Loucy (cell line): Measurements from ENCODE around the gene BCAS1.

Experiments used
- H2AFZ ChIP-seq: fragments of 200-600 bp; sonication (generic); 2 replicates; pipeline ENCODE4 v1.6.0; 2016; ENCODE audit warnings: antibody characterized with exemption, mild to moderate bottlenecking, low read length, moderate library complexity
- H3F3A ChIP-seq: fragments of 200-600 bp; 2 replicates; pipeline ENCODE4 v1.6.0; 2016; ENCODE audit warnings: antibody characterized with exemption, low read depth, mild to moderate bottlenecking
- H3K27me3 ChIP-seq: fragments of 200-600 bp; sonication (generic); 2 replicates; pipeline ENCODE4 v1.6.1; 2014; ENCODE audit warnings: low read length, mild to moderate bottlenecking; ENCODE audit not compliant: insufficient read depth, poor library complexity, severe bottlenecking
- H3K36me3 ChIP-seq: fragments of 200-600 bp; sonication (generic); 2 replicates; pipeline ENCODE4 v1.6.1; 2016; ENCODE audit warnings: low read length; ENCODE audit not compliant: insufficient read depth
- H3K4me1 ChIP-seq: fragments of 200-600 bp; sonication (generic); 2 replicates; pipeline ENCODE4 v1.5.1; 2014; ENCODE audit warnings: low read length, mild to moderate bottlenecking; ENCODE audit not compliant: insufficient read depth, poor library complexity, severe bottlenecking
- H3K4me2 ChIP-seq: fragments of 200-600 bp; sonication (generic); 2 replicates; pipeline ENCODE4 v1.6.0; 2014; ENCODE audit warnings: antibody characterized with exemption, low read length, low read depth, mild to moderate bottlenecking; ENCODE audit not compliant: poor library complexity, severe bottlenecking
- H3K4me3 ChIP-seq: fragments of 200-600 bp; sonication (generic); 2 replicates; pipeline ENCODE4 v1.5.1; 2014; ENCODE audit warnings: low read length, mild to moderate bottlenecking, mixed read lengths; ENCODE audit not compliant: poor library complexity, severe bottlenecking
- H3K79me2 ChIP-seq: fragments of 200-600 bp; sonication (generic); 2 replicates; pipeline ENCODE4 v1.6.1; 2014; ENCODE audit warnings: low read length; ENCODE audit not compliant: insufficient read depth
- H3K9ac ChIP-seq: fragments of 200-600 bp; sonication (generic); 2 replicates; pipeline ENCODE4 v1.6.0; 2014; ENCODE audit warnings: mild to moderate bottlenecking, low read depth, low read length, moderate library complexity; ENCODE audit not compliant: poor library complexity, severe bottlenecking
- H3K9me2 ChIP-seq: fragments of 200-600 bp; sonication (generic); replicated peaks from 2 replicates; pipeline ENCODE4 v1.6.1; 2016; ENCODE audit warnings: low read depth, low read length, mixed read lengths
- H3K9me3 ChIP-seq: fragments of 200-600 bp; sonication (generic); 2 replicates; pipeline ENCODE4 v1.6.1; 2014; ENCODE audit warnings: mild to moderate bottlenecking, antibody characterized with exemption, low read length, low read depth; ENCODE audit not compliant: insufficient read depth
- H4K20me1 ChIP-seq: fragments of 200-600 bp; sonication (generic); 2 replicates; pipeline ENCODE4 v1.6.0; 2014; ENCODE audit warnings: antibody characterized with exemption, low read length, mild to moderate bottlenecking; ENCODE audit not compliant: insufficient read depth, poor library complexity, severe bottlenecking
- EZH2phosphoT487 ChIP-seq: fragments of 200-600 bp; IDR thresholded peaks from 2 replicates; pipeline ENCODE4 v1.6.1; 2018; ENCODE audit warnings: antibody characterized with exemption, mild to moderate bottlenecking, moderate library complexity, borderline replicate concordance
- TF ChIP-seq, protein P1 (sequence below): fragments of 200-600 bp; sonication (generic); conservative IDR thresholded peaks from 2 replicates; pipeline ENCODE4 v1.5.1; 2014; ENCODE audit warnings: mild to moderate bottlenecking, antibody characterized with exemption, low read length

The BCAS1 gene

DNA sequence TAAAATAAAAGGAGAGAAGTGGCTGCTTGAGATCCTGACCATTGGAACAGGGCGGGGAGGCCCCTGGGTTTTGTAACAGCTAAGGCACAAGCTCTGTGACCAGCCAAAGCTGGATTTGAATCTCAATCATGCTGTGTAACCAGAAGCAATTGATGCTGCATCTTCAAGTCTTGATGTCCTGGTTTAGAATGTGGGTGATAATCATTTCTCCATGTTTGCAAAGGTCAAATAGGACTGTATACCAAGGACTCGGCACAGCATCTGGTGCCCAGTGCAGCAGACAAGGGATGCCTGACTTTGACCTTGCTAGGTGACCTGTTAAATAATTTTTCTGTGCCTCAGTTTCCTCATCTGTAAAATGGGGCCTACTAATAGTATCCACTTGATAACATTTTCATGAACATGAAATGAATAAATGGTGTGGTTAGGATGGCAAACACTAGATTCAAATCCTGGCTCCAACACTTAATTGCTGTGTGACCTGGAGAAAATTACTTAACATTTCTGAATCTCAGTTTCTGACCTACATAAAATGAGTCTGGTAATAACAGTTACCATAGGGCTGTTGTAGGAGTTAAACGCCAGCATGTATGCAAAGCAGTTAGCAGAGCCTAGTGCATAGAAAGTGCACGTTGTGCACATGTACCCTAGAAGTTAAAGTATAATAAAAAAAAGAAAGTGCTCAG is 46.3 kb upstream of the BCAS1 start:
- H3K4me2 ChIP-seq, result no peak overlapping the region

DNA sequence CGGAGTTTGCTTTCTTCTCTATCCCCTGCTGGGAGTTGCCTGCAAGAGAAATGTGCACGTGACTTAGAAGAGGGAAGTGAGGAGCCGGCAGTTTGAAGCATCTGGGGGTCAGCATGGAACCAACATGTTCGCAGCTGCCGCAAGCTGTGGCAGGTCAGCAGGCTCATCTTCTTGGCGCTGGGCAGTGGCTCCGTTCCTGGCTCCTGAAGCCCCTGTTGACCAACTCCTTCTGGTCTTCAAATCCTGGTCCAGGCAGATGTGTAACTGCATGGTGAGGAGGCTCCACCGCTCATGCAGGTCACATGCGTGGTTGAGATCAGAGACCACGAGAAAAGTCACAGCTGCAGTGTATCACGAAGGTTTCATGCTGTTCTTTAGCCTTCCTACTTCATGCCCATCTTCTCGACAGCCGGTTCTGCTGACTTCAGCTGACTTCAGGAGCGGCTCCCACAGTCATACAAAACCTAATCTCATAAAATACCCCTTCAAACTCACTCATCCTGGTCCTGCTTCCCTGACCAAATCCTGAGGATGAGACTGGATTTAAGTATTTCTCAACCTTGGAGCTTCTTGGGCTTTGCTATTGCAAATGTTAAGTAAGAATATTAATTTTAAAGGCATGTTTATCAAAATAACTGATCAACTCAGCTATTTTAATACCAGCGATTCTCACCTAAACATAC is 44.9 kb upstream of the BCAS1 start:
- Histone ChIP-seq H3K36me3 (no peaks in the 10 kb centered on the region), H3K4me3 (no peak overlapping the region), H3K9me3 (no peaks in the 10 kb centered on the region), H3K27me3 (no peaks in the 10 kb centered on the region), H2AFZ (no peak overlapping the region), H3K9ac (no peak overlapping the region), H3K9me2 (no peaks in the 10 kb centered on the region), H3F3A (no peaks in the 10 kb centered on the region), H4K20me1 (no peaks in the 10 kb centered on the region), H3K79me2 (no peaks in the 10 kb centered on the region), H3K4me2 (no peak overlapping the region), H3K4me1 (no peaks in the 10 kb centered on the region)
- no peak for TF ChIP-seq EZH2phosphoT487

More for the DNA sequence above, 46.3 kb upstream of the BCAS1 start:
- TF ChIP-seq, protein P1, sequence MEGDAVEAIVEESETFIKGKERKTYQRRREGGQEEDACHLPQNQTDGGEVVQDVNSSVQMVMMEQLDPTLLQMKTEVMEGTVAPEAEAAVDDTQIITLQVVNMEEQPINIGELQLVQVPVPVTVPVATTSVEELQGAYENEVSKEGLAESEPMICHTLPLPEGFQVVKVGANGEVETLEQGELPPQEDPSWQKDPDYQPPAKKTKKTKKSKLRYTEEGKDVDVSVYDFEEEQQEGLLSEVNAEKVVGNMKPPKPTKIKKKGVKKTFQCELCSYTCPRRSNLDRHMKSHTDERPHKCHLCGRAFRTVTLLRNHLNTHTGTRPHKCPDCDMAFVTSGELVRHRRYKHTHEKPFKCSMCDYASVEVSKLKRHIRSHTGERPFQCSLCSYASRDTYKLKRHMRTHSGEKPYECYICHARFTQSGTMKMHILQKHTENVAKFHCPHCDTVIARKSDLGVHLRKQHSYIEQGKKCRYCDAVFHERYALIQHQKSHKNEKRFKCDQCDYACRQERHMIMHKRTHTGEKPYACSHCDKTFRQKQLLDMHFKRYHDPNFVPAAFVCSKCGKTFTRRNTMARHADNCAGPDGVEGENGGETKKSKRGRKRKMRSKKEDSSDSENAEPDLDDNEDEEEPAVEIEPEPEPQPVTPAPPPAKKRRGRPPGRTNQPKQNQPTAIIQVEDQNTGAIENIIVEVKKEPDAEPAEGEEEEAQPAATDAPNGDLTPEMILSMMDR, result no peak
- TF ChIP-seq EZH2phosphoT487, result no peak
- no peaks in the 10 kb centered on the region for H3K9me2 ChIP-seq
- H3K9me3 ChIP-seq, result no peaks in the 10 kb centered on the region
- H3K4me1 ChIP-seq, result no peaks in the 10 kb centered on the region
- no peaks in the 10 kb centered on the region for H3F3A ChIP-seq
- H3K79me2 ChIP-seq, result no peaks in the 10 kb centered on the region
- no peaks in the 10 kb centered on the region for H4K20me1 ChIP-seq
- no peaks in the 10 kb centered on the region for H3K36me3 ChIP-seq
- no peaks in the 10 kb centered on the region for H3K27me3 ChIP-seq
- H3K9ac ChIP-seq, result no peak overlapping the region
- H3K4me3 ChIP-seq, result no peak overlapping the region
- no peak overlapping the region for H2AFZ ChIP-seq

DNA sequence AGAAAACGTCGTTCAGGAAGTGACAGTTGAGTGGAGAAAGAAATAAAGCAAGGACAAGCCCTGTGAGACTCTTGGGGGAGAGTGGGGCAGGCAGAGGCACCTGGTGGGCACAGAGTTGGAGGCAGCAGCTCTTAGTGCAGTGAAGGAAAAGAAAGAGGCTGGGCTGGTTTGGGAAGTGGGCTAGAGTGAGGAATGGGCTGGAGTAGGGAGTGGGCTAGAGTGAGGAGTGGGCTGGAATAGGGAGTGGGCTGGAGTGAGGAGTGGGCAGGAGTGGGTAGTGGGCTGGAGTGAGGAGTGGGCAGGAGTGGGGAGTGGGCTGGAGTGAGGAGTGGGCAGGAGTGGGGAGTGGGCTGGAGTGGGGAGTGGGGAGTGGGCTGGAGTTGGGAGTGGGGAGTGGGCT is 43.7 kb upstream of the BCAS1 start:
- H3K79me2 ChIP-seq, result no peaks in the 10 kb centered on the region
- no peaks in the 10 kb centered on the region for H3K9me2 ChIP-seq
- no peak overlapping the region for H3K4me3 ChIP-seq
- no peaks in the 10 kb centered on the region for H3K27me3 ChIP-seq
- TF ChIP-seq, protein P1, result no peak
- no peak for TF ChIP-seq EZH2phosphoT487
- H3K9me3 ChIP-seq, result no peaks in the 10 kb centered on the region
- H3K9ac ChIP-seq, result no peak overlapping the region
- H2AFZ ChIP-seq, result no peak overlapping the region
- no peaks in the 10 kb centered on the region for H3K36me3 ChIP-seq
- H3F3A ChIP-seq, result no peaks in the 10 kb centered on the region
- H4K20me1 ChIP-seq, result no peaks in the 10 kb centered on the region
- no peak overlapping the region for H3K4me2 ChIP-seq
- no peaks in the 10 kb centered on the region for H3K4me1 ChIP-seq

DNA sequence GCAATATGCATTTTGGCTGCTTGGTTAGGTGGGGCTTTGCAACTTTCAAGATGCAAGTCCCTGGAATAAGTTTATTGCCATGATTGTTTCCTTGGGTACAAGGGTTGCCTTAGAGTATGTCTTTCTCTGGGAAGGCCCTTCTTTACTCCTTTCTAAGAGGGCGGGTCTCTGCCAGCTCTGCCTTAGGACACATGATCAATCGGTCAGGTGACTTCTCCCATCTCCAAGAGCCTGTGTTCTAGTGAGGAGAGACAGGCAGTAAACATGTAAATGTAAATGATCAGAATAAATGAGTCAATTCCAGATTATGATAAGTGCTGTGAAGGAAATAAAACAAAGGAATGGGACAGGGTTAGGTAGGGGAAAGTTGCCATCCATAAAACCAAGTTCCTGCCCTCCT is 43.2 kb upstream of the BCAS1 start:
- Histone ChIP-seq H3F3A (no peaks in the 10 kb centered on the region), H3K9me2 (no peaks in the 10 kb centered on the region), H2AFZ (no peak overlapping the region), H3K9ac (no peak overlapping the region), H4K20me1 (no peaks in the 10 kb centered on the region), H3K79me2 (no peaks in the 10 kb centered on the region), H3K9me3 (no peaks in the 10 kb centered on the region), H3K36me3 (no peaks in the 10 kb centered on the region), H3K4me2 (no peak overlapping the region), H3K4me1 (no peaks in the 10 kb centered on the region), H3K27me3 (no peaks in the 10 kb centered on the region), H3K4me3 (no peak overlapping the region)
- TF ChIP-seq EZH2phosphoT487, result no peak
- TF ChIP-seq, protein P1, result no peak
